ENCODE results near the gene ARHGAP24.
"Not testable (repeated sequence)": the region's sequence is repeated elsewhere in the genome, so short reads cannot be mapped to it uniquely, and the experiment has no call there.

The ARHGAP24 gene

GRCh38 chr4:85869181-85869580, 394.2 kb downstream of the ARHGAP24 start:
- peak; percentile 29 for DNase-seq

- DNase-seq = no peak
These were observed 395.5 kb downstream of the ARHGAP24 start for GRCh38 chr4:85870298-85871083.

GRCh38 chr4:85873566-85873965, 398.6 kb downstream of the ARHGAP24 start:
- no peak for DNase-seq

- DNase-seq = no peak
These were observed 404.6 kb downstream of the ARHGAP24 start for GRCh38 chr4:85879518-85879917.

- DNase-seq = no peak
These were observed 408.2 kb downstream of the ARHGAP24 start for GRCh38 chr4:85883180-85883579.

- DNase-seq = no peak
These were observed 409.3 kb downstream of the ARHGAP24 start for GRCh38 chr4:85884251-85884650.

GRCh38 chr4:85886665-85887064, 411.7 kb downstream of the ARHGAP24 start:
- DNase-seq = no peak

GRCh38 chr4:85889314-85889713, 414.4 kb downstream of the ARHGAP24 start:
- DNase-seq = no peak

- DNase-seq = no peak
These were observed 420.8 kb downstream of the ARHGAP24 start for GRCh38 chr4:85895755-85896154.

- no peak for DNase-seq
These were observed 423.3 kb downstream of the ARHGAP24 start for GRCh38 chr4:85898231-85898630.

GRCh38 chr4:85901500-85901899, 426.6 kb downstream of the ARHGAP24 start:
- no peak for DNase-seq

- DNase-seq = not testable (repeated sequence)
These were observed 427.7 kb downstream of the ARHGAP24 start for GRCh38 chr4:85902647-85903046.

- peak; percentile 19 for DNase-seq
These were observed 430.8 kb downstream of the ARHGAP24 start for GRCh38 chr4:85905761-85906160.

- no peak for DNase-seq
These were observed 432.1 kb downstream of the ARHGAP24 start for GRCh38 chr4:85907001-85907400.

GRCh38 chr4:85909851-85910250, 434.9 kb downstream of the ARHGAP24 start:
- no peak for DNase-seq

GRCh38 chr4:85910985-85911384, 436.0 kb downstream of the ARHGAP24 start:
- DNase-seq = no peak

- DNase-seq = no peak
These were observed 439.2 kb downstream of the ARHGAP24 start for GRCh38 chr4:85913931-85914694.

- DNase-seq = not testable (repeated sequence)
These were observed 440.6 kb downstream of the ARHGAP24 start for GRCh38 chr4:85915570-85915969.

GRCh38 chr4:85919200-85919887, 444.4 kb downstream of the ARHGAP24 start:
- peak; percentile 51 for DNase-seq

- no peak for DNase-seq
These were observed 450.1 kb downstream of the ARHGAP24 start for GRCh38 chr4:85925071-85925470.

- DNase-seq = no peak
These were observed 454.0 kb downstream of the ARHGAP24 start for GRCh38 chr4:85928775-85929591.

GRCh38 chr4:85929961-85930665, 455.2 kb downstream of the ARHGAP24 start:
- DNase-seq = no peak
